ENCODE results near the gene PRSS38.

PRSS38 gene

GRCh38 chr1:227805606-227806197 lies 9.8 kb upstream of the PRSS38 start:
- no peak overlapping the region for H4K91ac ChIP-seq (ENCODE audit: low read depth, low read length, poor library complexity)
- no peak overlapping the region for H4K8ac ChIP-seq (ENCODE audit: low read depth, low read length)
- H2BK15ac ChIP-seq (ENCODE audit: low read length): no peak overlapping the region
- no peak overlapping the region for H2BK120ac ChIP-seq (ENCODE audit: low read depth, low read length)
- H3K79me1 ChIP-seq (ENCODE audit: low read depth, low read length): no peaks in the 10 kb centered on the region
- peaks cover 0 to 2% (median 0%) of the 10 kb centered on the region in 3 experiments for H3K27me3 ChIP-seq (ENCODE audit: control insufficient read depth in 3 of 3, insufficient read depth in 3 of 3, low read depth in 1 of 3, low read length in 3 of 3)
- no peak for DNase-seq (ENCODE audit: low spot score)
- no peaks in the 10 kb centered on the region for H3K4me1 ChIP-seq (ENCODE audit: control insufficient read depth in 2 of 2, insufficient read depth in 1 of 2, low read depth in 1 of 2, low read length in 2 of 2)
- H3K9ac ChIP-seq (ENCODE audit: low read depth, low read length, poor library complexity): no peak overlapping the region
- no peak overlapping the region for H3K4ac ChIP-seq (ENCODE audit: low read length)
- H2AFZ ChIP-seq (ENCODE audit: low read length): no peak overlapping the region
- no peak overlapping the region for H3K14ac ChIP-seq (ENCODE audit: low read length)
- H3K36me3 ChIP-seq (replicated peaks in 1 of 2; ENCODE audit: control insufficient read depth in 2 of 2, insufficient read depth in 2 of 2, low read length in 2 of 2): no peaks in the 10 kb centered on the region
- H3K27ac ChIP-seq (replicated peaks; ENCODE audit: low read length): no peak overlapping the region
- no peak overlapping the region for H3K4me3 ChIP-seq (ENCODE audit: low read length in 2 of 2)
- no CpG with 5 or more reads among the region's 6 CpGs for WGBS, 2 donors (ENCODE audit: extremely low coverage in 2 of 2, insufficient read length in 2 of 2, insufficient replicate concordance in 1 of 2)
- H2AK5ac ChIP-seq (ENCODE audit: low read depth, low read length): no peak overlapping the region
- no peak overlapping the region for H3K4me2 ChIP-seq (ENCODE audit: insufficient read depth, low read length, poor library complexity, severe bottlenecking)
- H2BK12ac ChIP-seq (ENCODE audit: low read length): no peak overlapping the region
- H3K23ac ChIP-seq (ENCODE audit: low read depth, low read length, poor library complexity): no peak overlapping the region
- no peak overlapping the region for H2BK5ac ChIP-seq (ENCODE audit: low read length)
- peaks cover 0 to 3% of the 10 kb centered on the region in 2 donors for H3K9me3 ChIP-seq (replicated peaks in 1 of 2; ENCODE audit: control insufficient read depth in 2 of 2, insufficient read depth in 1 of 2, low read depth in 1 of 2, low read length in 2 of 2)
- H3K18ac ChIP-seq (ENCODE audit: low read length): no peak overlapping the region

- Histone ChIP-seq H3K4me2 (ENCODE audit: insufficient read depth, low read length, poor library complexity, severe bottlenecking) (no peak overlapping the region), H3K79me1 (ENCODE audit: low read depth, low read length) (no peaks in the 10 kb centered on the region), H3K36me3 (replicated peaks in 1 of 2; ENCODE audit: control insufficient read depth in 2 of 2, insufficient read depth in 2 of 2, low read length in 2 of 2) (no peaks in the 10 kb centered on the region), H3K9ac (ENCODE audit: low read depth, low read length, poor library complexity) (no peak overlapping the region), H3K14ac (ENCODE audit: low read length) (no peak overlapping the region), H3K23ac (ENCODE audit: low read depth, low read length, poor library complexity) (no peak overlapping the region), H2BK12ac (ENCODE audit: low read length) (no peak overlapping the region), H2BK5ac (ENCODE audit: low read length) (no peak overlapping the region), H2BK120ac (ENCODE audit: low read depth, low read length) (no peak overlapping the region), H2AFZ (ENCODE audit: low read length) (no peak overlapping the region), H4K8ac (ENCODE audit: low read depth, low read length) (no peak overlapping the region), H2AK5ac (ENCODE audit: low read depth, low read length) (no peak overlapping the region), H3K18ac (ENCODE audit: low read length) (no peak overlapping the region), H4K91ac (ENCODE audit: low read depth, low read length, poor library complexity) (no peak overlapping the region), H3K9me3 (replicated peaks in 1 of 2; ENCODE audit: control insufficient read depth in 2 of 2, insufficient read depth in 1 of 2, low read depth in 1 of 2, low read length in 2 of 2) (peaks cover 0 to 3% of the 10 kb centered on the region in 2 donors), H3K27ac (replicated peaks; ENCODE audit: low read length) (no peak overlapping the region), H3K4me1 (ENCODE audit: control insufficient read depth in 2 of 2, insufficient read depth in 1 of 2, low read depth in 1 of 2, low read length in 2 of 2) (no peaks in the 10 kb centered on the region), H2BK15ac (ENCODE audit: low read length) (no peak overlapping the region), H3K4ac (ENCODE audit: low read length) (no peak overlapping the region), H3K27me3 (ENCODE audit: control insufficient read depth in 3 of 3, insufficient read depth in 3 of 3, low read depth in 1 of 3, low read length in 3 of 3) (peaks cover 0 to 2% (median 0%) of the 10 kb centered on the region in 3 experiments), H3K4me3 (ENCODE audit: low read length in 2 of 2) (no peak overlapping the region)
- no peak for DNase-seq (ENCODE audit: low spot score)
- no CpG with 5 or more reads among the region's 1 CpG for WGBS, 2 donors (ENCODE audit: extremely low coverage in 2 of 2, insufficient read length in 2 of 2, insufficient replicate concordance in 1 of 2)
Observed at GRCh38 chr1:227808566-227808965, 6.9 kb upstream of the PRSS38 start.

DNA sequence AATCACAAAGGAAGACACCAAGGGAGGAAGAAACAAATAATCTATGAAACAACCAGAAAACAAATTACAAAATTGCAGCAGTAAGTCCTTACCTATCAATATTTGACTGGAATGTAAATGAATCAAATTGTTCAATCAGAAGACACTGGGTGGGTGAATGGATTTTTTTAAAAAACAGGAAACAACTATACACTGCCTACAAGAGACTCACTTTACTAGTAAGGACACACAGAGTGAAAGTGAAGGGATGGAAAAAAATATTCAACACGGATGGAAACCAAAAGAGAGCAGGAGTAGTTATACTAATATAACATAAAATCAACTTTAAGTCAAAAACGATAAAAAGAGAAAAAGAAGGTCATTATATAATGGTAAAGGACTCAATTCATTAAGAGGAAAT lies 6.4 kb upstream of the PRSS38 start:
- no peak overlapping the region for H3K23ac ChIP-seq (ENCODE audit: low read depth, low read length, poor library complexity)
- H3K9me3 ChIP-seq (replicated peaks in 1 of 2; ENCODE audit: control insufficient read depth in 2 of 2, insufficient read depth in 1 of 2, low read depth in 1 of 2, low read length in 2 of 2): peaks cover 2 to 3% of the 10 kb centered on the region in 2 donors
- H3K79me1 ChIP-seq (ENCODE audit: low read depth, low read length): no peaks in the 10 kb centered on the region
- H3K4me1 ChIP-seq (ENCODE audit: control insufficient read depth in 2 of 2, insufficient read depth in 1 of 2, low read depth in 1 of 2, low read length in 2 of 2): no peaks in the 10 kb centered on the region
- no peak overlapping the region for H2BK5ac ChIP-seq (ENCODE audit: low read length)
- no peak overlapping the region for H2BK120ac ChIP-seq (ENCODE audit: low read depth, low read length)
- no peak overlapping the region for H3K4me2 ChIP-seq (ENCODE audit: insufficient read depth, low read length, poor library complexity, severe bottlenecking)
- H3K4me3 ChIP-seq (ENCODE audit: low read length in 2 of 2): no peak overlapping the region
- H2BK15ac ChIP-seq (ENCODE audit: low read length): no peak overlapping the region
- H4K8ac ChIP-seq (ENCODE audit: low read depth, low read length): no peak overlapping the region
- no peak overlapping the region for H2BK12ac ChIP-seq (ENCODE audit: low read length)
- no peak for DNase-seq (ENCODE audit: low spot score)
- no peak overlapping the region for H3K9ac ChIP-seq (ENCODE audit: low read depth, low read length, poor library complexity)
- WGBS, 2 donors (ENCODE audit: extremely low coverage in 2 of 2, insufficient read length in 2 of 2, insufficient replicate concordance in 1 of 2): no CpG with 5 or more reads among the region's 2 CpGs
- H3K18ac ChIP-seq (ENCODE audit: low read length): no peak overlapping the region
- no peak overlapping the region for H2AK5ac ChIP-seq (ENCODE audit: low read depth, low read length)
- H3K36me3 ChIP-seq (replicated peaks in 1 of 2; ENCODE audit: control insufficient read depth in 2 of 2, insufficient read depth in 2 of 2, low read length in 2 of 2): no peaks in the 10 kb centered on the region
- no peak overlapping the region for H3K4ac ChIP-seq (ENCODE audit: low read length)
- no peak overlapping the region for H4K91ac ChIP-seq (ENCODE audit: low read depth, low read length, poor library complexity)
- H2AFZ ChIP-seq (ENCODE audit: low read length): no peak overlapping the region
- peaks cover 0 to 2% (median 0%) of the 10 kb centered on the region in 3 experiments for H3K27me3 ChIP-seq (ENCODE audit: control insufficient read depth in 3 of 3, insufficient read depth in 3 of 3, low read depth in 1 of 3, low read length in 3 of 3)
- H3K27ac ChIP-seq (replicated peaks; ENCODE audit: low read length): no peak overlapping the region
- no peak overlapping the region for H3K14ac ChIP-seq (ENCODE audit: low read length)

DNA sequence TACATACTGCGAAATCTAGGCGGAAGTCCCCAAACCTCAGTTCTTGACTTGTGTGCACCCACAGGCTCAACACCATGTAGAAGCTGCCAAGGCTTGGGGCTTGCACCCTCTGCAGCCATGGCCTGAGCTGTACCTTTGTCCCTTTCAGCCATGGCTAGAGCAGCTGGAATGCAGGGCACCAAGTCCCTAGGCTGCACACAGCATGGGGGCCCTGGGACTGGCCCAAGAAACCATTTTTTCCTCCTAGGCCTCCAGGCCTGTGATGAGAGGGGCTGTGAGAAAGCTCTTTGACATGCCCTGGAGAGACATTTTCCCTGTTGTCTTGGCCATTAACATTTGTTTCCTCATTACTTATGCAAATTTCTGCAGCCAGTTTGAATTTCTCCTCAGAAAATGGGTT lies 1.5 kb upstream of the PRSS38 start:
- Histone ChIP-seq H2BK5ac (ENCODE audit: low read length) (no peak overlapping the region), H3K4me3 (ENCODE audit: low read length in 2 of 2) (no peak overlapping the region), H4K91ac (ENCODE audit: low read depth, low read length, poor library complexity) (no peak overlapping the region), H3K14ac (ENCODE audit: low read length) (no peak overlapping the region), H3K4me2 (ENCODE audit: insufficient read depth, low read length, poor library complexity, severe bottlenecking) (no peak overlapping the region), H3K4me1 (ENCODE audit: control insufficient read depth in 2 of 2, insufficient read depth in 1 of 2, low read depth in 1 of 2, low read length in 2 of 2) (no peaks in the 10 kb centered on the region), H3K18ac (ENCODE audit: low read length) (no peak overlapping the region), H3K36me3 (replicated peaks in 1 of 2; ENCODE audit: control insufficient read depth in 2 of 2, insufficient read depth in 2 of 2, low read length in 2 of 2) (no peaks in the 10 kb centered on the region), H2BK12ac (ENCODE audit: low read length) (no peak overlapping the region), H2BK120ac (ENCODE audit: low read depth, low read length) (no peak overlapping the region), H2AK5ac (ENCODE audit: low read depth, low read length) (no peak overlapping the region), H4K8ac (ENCODE audit: low read depth, low read length) (no peak overlapping the region), H3K27me3 (ENCODE audit: control insufficient read depth in 3 of 3, insufficient read depth in 3 of 3, low read depth in 1 of 3, low read length in 3 of 3) (peaks cover 0 to 2% (median 0%) of the 10 kb centered on the region in 3 experiments), H3K9me3 (replicated peaks in 1 of 2; ENCODE audit: control insufficient read depth in 2 of 2, insufficient read depth in 1 of 2, low read depth in 1 of 2, low read length in 2 of 2) (peaks cover 11 to 12% of the 10 kb centered on the region in 2 donors), H3K9ac (ENCODE audit: low read depth, low read length, poor library complexity) (no peak overlapping the region), H3K27ac (replicated peaks; ENCODE audit: low read length) (no peak overlapping the region), H2AFZ (ENCODE audit: low read length) (no peak overlapping the region), H2BK15ac (ENCODE audit: low read length) (no peak overlapping the region), H3K4ac (ENCODE audit: low read length) (no peak overlapping the region), H3K79me1 (ENCODE audit: low read depth, low read length) (no peaks in the 10 kb centered on the region), H3K23ac (ENCODE audit: low read depth, low read length, poor library complexity) (no peak overlapping the region)
- no CpG with 5 or more reads among the region's 2 CpGs for WGBS, 2 donors (ENCODE audit: extremely low coverage in 2 of 2, insufficient read length in 2 of 2, insufficient replicate concordance in 1 of 2)
- DNase-seq (ENCODE audit: low spot score): no peak

Data from neuronal stem cell (in vitro differentiated cells).